CD4-positive, alpha-beta T cell treated with Interferon gamma for 1 hour (primary cell): ENCODE data around the gene HOXB3.

Experiments
- DNase-seq: peaks from one replicate; pipeline ENCODE4 v3.0.0-alpha.2; 2020

Gene HOXB3

DNA sequence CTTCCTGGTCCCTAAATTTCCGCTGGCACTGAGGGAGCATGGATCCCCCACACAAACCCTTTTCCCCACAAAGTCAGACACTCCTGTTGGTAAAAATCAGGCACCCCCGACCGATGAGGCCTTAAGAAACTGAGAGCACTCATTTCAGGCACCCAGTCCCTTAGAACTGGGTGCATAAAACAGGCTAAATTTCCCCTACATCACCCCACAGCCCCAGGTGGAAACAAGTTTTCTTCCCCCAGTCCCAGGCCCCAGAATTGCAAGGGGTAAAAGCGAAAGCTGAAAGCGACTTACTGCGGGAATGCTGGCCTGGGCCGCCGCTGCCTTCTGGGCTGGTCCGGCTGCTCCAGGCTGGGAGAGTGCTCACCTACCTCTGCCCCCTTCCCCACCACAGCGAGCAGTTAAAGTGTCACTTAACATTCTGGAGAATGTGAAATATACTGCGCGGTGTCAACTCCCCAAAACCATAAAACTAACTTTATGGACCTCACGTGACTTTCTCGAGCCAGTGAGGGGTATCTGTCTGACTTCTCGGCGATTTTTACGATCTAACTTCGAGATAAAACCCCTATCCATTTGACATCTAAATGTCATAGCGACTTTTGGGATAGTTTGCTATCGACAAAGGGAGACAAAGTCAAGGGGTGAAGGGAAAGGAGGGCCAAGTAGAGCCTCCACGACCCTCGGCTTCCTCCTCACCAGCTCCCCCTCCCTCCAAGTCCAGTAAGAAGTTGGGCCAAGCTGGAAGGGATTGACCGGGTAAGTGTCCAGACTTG, at the start of gene HOXB3:
Gene HOXB3 (minus strand): TSS at position 411 of the 776 bp plus-strand sequence. CDS start 37,767 bp downstream, outside the sequence.
- DNase-seq, result no peak

DNA sequence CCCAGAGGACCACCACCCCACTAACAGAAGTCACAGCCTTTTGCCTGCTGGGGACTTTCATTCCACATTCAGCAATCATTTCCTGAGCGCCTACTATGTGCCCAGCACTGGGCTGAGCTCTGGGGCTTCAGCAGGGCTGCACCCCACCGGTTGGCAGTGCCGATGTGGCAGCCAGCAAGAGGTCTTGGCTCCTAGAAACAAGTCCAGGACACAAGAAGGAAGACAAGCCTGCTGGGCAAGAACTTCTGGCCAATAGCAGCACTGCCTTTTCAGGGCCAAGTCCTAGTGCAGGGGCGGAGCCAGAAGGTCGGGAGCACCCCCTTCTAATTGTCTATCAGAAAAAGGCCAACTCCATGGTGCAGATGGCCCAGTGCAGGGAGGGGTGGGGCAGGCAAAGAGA, 49.1 kb upstream of the HOXB3 start:
- DNase-seq, result no peak

DNA sequence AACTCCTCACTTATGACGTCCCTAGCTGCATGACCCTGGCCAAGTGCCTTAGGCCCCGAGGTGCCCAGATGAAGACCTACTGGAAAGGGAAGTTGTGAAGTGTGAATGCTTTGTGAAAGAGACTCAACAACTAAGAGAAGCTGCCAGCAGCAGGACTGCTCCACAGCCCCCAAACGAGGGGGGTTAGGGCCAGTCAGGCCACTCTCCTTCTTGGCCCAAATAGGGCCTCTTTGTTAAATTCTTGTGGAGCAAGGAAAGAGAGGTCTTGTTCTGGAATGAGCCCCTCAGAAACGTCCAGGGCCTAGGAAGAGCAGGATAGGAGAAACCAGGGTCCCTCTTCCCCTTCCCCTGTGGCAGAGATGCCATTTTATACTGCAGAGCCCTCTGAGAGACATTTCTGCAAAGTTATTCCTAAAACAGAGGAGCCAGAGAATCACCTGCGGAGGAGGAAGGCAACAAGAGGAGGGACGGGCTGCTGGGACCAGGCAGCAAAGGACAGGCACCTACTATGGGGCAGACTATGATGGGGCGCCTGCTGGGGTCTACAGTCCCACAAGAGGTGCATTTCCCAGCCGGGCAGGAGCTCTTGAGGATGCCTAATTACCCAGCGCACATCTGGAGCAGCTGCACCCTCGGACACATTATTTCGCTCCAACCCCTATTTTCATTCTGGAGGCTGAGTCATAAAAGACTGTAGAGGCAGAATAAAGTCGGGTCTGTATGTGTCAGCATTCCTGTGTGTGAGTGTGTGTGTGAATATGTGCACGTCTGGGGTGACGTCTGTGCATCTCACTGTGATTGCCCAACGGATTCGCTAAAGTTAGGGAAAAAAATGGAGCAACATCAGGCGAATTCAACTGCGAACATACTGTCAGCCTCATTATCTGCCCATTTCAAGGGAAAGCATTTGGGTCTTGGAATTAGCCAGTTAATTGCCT, 47.6 kb upstream of the HOXB3 start:
- no peak for DNase-seq

DNA sequence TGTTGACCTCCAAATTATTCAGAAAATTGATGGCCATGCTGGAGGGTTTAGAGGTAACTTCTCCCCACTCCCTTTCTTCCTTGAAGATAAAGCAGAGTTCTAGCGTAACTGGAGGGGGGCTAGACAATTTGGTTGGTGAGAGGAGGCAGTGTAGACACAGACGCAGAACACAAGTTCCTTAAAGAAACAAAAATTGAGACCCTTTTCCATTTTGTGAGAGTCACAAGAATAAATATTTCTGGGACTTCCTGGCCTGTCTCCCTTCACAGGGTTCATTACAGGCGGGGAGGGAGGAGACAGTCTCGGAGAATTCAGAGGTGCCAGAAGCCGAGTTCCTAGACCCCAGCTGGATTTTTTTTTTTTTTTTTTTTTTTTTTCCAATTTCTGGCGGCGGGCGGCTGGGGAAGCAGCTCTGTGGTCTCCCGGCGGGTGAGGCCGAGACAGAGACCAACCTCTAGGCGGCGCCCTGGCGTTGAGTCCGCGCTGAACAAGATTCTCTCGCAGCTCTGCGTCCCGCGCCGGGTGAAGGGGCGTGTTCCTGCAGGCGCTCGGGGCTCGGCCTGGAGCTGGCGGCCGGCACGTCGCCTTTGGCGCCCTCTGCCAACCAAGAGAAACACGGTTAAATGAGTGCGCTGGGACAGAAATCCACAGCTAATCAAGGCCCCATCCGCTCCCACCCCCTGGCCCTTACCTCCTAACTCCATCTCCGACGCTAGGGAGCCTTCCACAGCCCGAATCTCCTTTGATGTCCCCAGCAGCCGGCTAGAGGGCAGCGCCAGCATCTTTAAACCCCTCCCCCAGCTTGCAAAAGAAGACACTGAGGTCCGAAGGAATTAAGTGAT, 46.4 kb upstream of the HOXB3 start:
- peak; percentile 44 for DNase-seq

DNA sequence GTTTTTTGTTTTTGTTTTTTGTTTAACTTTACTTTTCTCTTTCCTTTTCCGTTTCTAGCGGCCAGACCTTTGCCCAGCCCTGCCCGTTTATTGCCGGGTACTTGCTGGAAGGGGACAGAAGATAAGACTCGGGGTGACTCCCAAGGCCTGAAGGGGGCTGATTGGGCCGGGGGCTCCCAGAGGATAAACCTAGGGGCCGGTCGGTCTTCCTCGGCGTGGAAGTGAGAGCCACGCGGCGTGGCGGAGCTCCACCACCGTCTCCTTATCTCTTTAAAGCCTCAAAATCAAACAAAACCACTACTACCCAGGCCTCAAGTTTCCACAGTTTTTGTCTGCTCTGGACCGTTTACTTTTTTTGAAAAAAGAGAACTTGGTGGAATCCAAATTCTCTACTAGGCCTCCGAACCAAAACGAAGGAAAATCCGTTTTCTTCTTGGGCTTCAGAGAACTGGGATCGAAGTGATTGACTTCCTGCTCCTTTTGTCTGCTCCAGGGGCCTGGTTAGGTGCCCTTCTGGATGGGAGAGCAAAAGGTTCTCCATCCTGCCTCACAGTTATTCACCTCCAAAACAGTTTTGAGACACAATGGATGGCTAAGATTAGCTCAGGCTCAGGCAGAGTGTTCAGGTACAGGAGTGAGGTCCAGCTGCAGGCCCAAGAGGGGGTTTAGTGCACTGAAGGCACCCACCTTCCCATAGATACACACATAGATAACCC, 44.6 kb upstream of the HOXB3 start:
- DNase-seq, result no peak

DNA sequence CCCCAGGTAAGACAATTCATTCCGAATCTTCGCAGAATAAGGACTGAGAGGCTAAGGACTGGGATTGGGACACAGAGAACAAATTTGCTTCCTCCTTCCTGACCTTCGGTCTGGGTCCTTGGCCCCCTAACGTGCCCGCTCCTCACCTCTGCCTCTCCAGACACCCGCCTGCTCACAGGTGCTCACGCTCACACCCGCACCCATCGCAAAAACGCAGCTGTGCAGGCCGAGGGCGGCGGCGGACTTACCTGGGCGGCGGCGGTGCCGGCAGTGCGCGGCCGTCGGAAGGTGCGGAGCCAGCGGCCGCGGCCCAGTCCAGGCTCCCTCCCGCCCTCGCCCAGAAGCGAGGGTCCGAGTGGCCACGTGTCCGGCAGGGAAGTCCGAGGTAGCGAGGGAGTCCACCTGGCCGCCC, 43.2 kb upstream of the HOXB3 start:
- no peak for DNase-seq

DNA sequence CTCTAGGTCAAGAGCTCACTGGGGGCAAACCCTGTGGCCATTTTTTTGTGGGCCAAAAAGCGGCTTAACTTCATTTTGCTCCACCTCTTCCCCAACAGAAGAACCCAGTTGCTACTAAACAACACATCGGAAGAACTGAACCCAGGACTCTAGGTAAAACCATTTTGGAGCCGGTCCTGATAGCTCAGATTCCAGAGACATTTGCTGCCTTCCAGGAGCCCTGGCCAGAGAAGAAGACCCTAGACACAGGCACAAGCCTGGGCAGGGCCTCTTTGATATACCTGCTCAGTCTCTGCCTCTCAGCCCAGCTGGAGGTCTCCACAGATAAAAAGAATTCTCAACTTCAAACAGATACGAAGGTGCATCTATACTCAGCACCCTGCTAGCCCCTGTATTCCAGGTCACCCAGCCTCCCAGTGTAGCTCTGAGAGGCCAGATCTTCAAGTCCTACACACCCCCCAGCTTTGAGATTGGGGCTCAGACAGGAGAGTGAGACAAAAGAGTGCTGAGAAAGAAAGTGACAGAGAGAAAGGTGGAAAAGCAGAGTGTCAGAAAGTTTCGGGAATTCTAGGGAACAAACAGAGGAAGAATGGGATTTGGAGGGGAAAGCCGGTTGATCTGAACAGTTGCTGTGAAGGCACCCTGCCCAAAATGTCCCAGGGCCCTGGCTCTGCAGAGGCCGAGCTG, 42.7 kb upstream of the HOXB3 start:
- no peak for DNase-seq

DNA sequence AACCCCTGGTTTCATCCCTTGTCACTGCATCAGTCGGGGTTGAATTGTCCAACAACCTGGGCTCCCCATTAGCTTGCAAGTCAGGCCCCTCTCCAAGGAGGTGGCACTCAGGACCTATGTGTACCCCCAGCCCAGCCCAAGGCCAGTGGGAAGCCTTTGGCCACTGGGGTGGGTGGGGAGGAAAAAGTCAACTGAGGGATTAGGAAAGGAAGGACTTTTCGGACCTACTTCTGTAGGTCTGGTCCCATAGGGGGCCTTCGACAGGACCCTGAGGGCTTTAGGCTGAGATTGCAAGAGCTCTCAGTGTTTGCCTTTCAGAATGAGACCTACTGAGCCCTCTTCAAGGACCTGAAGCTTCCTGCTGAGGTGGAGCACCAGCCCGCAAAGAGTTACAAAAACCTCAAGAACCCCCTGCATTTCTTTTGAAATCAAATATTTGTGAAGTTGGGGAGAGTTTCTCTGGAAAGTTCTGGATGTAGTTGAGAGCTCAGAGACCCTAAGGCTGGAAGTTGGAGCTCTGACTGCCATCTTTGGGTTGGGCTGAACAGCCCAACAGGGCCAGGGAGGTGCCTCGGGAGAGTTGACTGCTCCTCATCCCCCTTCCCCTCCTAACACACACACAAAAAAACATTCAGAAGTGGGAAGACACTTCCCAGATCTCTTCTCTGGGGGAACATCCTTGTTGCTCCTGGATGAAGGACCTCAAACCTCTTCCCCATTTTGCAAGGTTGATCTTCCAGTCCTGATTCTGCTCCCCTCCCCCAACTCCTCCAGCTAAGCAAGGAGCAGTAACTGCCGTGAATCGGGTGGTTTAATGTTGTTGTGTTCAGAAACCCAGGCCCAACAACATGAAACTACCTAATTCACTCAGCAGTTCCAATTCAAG, 41.9 kb upstream of the HOXB3 start:
- no peak for DNase-seq

DNA sequence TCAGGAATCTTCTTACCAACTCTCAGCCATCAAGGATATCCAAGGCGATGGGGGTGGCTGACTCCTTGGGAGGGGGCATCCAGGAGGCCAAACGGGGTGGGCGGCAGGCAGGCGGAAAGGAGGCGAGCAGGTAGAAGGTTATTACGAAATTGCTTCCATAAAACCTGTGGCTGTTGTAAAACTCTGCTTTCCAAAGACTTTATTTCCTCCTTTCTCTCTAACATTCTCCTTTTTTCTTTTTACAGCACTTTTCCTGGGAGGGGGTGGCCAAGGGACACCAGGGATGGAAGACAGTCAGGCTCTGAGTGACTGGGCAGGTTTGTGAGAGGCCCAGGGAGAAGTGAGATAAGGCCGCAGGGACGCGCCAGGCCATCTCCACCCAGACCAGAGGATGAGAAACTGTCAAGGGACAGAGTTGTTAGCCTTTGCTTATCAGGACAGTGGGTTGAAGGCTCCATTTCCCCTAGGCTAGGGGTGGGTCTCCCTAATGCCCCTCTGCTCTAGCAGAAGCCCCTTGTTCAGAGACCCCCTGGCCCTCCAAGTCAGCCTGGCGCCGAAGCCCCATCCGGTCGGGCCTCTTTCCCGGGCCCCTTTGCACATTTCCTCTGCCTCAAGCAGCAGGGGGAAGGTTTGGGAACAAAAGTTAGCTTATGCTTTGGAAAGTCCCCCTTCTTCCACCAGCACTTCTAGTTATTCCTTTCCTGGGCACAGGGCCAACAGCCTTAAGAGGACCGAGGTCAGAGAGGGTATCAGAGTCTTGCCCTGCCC, 41.1 kb upstream of the HOXB3 start:
- DNase-seq, result no peak

DNA sequence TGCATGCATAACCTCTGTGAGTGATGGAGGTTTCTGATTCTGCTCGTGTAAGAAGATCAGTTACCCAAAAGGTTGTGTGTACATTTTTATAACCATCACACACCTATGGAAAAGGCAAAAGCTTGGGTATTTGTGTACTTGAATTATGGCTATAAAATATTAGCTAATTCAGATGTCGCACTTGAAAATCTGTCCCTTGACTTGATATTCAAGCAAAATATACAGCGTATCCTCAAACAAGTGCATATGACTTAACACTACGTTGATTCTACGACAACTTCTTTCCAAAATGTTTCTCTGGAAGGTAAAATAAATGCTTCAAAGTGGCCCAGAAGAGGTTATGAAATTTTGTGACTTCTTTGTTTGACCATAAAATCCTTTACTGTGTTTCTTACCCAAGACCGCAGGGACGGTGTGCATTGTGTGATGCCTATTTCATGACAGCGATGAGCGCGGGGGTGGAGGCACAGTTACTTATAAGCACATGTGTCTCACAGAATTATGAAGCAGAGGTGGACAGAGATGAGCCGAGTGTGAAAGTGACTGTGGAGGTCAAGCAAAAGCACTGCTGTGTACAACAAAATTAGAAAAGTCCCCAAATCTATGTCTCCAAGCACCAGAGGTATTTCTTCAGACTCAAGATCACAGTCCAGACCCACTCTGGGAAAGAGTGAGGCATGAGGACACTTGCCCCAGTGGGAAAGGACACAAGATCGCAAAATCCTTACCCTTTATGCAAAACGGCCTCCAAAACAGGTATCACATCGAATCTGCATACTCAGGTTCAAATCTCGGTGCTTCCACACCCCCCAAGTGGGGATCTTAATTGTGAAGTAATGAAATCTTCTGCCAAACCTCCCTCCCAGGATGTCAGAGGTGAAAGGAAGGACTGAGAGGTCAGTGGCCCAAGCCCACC, 40.2 kb upstream of the HOXB3 start:
- DNase-seq, result no peak

DNA sequence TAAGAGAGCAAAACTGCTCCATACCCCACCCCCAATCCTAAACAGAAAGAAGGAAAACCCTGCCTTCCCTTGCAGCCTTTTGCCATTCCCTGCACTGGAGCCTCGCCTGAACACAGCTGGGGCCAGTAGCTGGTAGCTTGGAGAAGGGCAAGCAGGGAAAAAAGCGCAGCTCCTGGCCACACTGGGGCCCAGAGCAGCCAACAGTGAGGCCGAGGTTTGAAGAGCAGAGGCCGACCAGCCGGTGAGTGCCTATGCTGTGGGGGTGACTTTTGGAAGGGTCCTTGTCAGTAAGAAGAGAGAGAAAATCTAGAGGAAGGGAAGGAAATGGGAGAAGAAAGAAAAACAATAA, 39.3 kb upstream of the HOXB3 start:
- DNase-seq, result no peak

DNA sequence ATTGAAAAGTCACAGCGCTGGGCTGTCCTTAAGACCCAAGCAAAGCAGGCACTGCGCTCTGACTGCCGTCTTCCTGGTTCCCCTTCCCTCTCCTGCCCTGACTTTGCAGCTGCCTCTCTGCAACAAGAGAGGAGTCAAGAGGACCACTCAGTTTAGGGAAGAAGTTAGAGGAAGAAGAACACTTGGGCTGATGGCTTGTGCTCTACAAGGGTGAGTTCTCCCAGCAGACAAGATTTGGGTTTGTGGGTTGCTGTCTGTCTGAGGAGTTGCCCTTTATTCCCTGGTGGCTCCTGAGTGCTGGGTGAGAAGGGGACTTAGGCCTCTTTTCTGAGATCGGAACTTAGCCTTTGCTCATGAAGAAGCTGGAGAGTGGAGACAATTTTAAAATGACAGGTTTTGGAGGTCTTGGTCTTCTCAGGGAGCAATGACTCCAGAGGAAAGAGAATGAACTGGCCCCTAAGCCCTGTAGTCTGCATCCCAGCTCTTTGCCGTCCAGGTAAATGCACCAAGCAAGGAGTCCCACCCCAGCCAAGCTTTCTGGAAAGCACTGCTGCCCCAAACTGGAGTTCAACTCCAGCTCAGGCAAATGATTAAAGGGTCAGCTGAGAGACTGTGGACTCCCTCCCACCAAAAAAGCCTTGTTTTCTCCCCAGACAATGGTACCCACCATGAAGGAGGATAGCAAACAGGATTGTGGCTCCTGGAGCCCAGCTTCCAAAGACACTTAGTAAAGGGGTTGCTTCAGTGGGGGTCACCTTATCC, 38.8 kb upstream of the HOXB3 start:
- no peak for DNase-seq

DNA sequence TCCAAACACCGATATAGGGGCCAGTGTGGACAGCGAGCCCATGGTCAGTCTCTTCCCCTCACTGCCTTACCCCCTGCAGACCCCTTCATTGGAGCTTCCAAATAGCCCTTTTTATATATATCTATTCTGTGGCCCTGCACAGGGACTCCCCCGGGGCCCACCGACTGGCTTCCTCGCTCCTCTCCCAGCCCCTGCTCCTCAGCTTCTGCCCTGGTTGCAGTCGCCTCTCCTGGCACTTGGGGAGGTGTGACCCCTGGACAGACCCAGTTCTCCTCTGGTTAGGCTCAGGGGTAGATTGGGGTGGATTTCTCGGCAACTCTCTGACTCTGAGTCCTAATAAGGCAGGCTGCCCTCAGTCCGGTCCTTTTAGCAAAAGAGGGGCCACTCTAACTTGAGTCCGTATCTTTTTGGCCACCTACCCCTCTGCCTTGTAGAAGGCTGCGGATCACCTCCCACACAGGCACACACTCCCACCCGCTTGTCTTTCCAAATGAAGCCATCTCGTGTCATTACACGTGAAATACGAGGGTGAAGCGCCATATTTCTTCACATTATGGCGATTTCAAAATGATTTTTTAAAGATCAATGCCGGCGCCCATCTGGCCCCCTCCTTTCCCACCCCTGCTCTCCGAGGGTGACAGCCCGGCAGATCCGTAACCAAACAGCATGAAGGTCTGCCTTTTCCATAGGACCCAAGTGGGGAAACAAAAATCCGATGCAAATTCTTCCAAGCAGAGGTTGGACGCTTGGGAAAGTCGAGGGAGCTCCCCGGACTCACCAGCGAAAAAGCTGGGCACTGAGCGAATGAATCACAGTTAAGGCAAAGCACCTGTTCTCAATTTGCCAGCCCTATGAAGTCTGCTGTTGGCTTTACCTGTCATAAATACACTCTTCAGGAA, 37.8 kb upstream of the HOXB3 start:
- no peak for DNase-seq

DNA sequence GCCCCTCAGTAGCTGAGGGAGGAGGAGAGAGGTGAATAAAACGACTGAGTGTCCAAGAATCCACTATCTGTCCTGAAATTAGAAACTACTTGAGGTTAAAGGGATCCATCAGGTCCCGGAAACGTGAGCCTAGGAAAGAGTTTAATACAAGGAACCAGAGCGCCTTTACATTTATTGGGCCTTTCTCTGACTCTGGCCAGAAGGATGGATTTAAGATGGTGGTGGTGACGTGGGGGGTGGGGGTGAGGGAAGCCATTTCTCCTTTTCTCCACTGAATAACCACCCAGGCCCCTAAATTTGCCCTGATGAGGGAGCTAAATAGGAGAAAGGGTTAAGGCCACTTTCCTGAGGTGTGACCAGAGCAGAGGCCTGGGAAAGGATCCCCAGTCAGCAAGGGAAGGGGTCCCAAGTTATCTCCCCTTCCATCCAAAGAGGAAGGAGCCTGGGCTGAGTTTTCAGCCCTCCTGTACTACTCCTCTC, 37.1 kb upstream of the HOXB3 start:
- no peak for DNase-seq

DNA sequence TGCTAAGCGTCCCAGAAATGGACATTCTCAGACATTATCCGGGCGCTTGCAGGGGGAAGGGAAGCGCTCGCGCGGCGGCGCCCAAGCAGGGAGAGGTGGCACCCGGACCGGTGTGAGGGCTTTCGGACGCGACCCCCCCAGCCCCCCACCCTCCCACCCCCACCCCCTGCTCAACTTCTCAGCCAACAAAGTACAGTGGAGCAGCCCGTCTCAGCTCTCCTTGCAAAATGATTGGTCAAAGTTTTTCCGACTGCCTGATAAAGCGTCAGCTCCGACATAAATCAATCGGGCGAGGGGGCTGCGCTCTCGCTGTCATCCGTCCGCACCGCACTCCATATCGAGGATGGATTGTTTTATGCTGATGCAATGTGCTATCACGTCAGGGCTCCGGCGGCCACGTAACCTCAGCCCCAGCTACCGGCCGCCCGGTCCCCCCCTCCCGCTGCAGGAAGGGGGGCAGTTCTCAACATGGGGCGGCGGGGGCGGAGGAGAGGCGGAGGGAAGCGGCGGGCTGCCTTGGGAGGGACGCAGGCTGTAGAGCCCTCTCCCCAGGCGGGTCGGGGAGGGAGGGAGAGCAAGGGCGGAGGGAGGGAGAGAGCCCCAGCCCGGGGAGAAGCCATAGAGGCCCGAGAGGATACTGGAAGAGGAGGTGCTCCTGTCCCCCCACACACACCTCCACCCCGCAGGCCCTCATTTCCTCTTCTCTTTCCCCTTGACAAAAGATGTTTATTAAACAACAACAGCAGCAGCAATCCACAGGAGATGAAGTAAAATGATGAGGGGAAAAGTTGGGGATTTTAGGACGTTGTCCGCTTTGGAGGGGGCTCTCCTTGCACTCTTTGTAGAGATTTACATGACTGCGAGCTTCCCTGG, 36.4 kb upstream of the HOXB3 start, which contains the start of gene HOXB9:
Gene HOXB9 (minus strand): TSS at position 114 of the 873 bp plus-strand sequence. CDS start 89 bp downstream, at position 25.
- peak; percentile 34 for DNase-seq
